ENCODE measurements around the gene B3GAT1.
"Not testable (repeated sequence)": the region's sequence is repeated elsewhere in the genome, so short reads cannot be mapped to it uniquely, and the experiment has no call there.

Gene B3GAT1

GRCh38 chr11:134412203-134413042, at the start of gene B3GAT1:
TSS of gene B3GAT1 (minus strand) at chr11:134412242. CDS start at chr11:134387659, 24,583 bp downstream.
- no peak within 1 kb of the TSS for H3K27ac ChIP-seq
- H3K4me3 ChIP-seq (ENCODE audit: low read depth in 1 of 2, low read length in 1 of 2): no peak within 1 kb of the TSS
- no peak for TF ChIP-seq CTCF (IDR thresholded peaks at IDR 0.05)
- no peaks in the 10 kb centered on the region for H3K4me1 ChIP-seq (ENCODE audit: control insufficient read depth in 1 of 2, insufficient read depth in 1 of 2, low read depth in 1 of 2, low read length in 1 of 2)
- H3K36me3 ChIP-seq: no peaks in the 10 kb centered on the region
- peaks cover 82% of the 10 kb centered on the region for H3K27me3 ChIP-seq
- no peaks in the 10 kb centered on the region for H3K9me3 ChIP-seq

DNA sequence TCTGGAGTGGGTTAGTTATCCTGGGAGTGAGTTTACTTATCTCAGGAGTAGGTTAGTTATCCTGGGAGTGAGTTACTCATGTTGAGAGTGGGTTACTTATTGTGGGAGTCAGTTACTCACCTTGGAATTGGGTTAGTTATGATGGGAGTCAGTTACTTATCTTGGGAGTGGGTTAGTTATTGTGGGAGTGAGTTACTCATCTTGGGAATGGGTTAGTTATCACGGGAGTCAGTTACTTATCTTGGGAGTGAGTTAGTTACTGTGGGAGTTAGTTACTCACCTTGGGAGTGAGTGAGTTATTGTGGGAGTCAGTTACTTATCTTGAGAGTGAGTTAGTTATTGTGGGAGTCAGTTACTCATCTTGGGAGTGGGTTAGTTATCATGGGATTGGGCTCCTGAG, 49.6 kb upstream of the B3GAT1 start:
- Histone ChIP-seq H3K36me3 (no peaks in the 10 kb centered on the region), H3K9me3 (no peaks in the 10 kb centered on the region), H3K4me3 (ENCODE audit: low read depth in 1 of 2, low read length in 1 of 2) (no peak overlapping the region), H3K27me3 (peaks cover 28% of the 10 kb centered on the region), H3K27ac (no peak overlapping the region), H3K4me1 (ENCODE audit: control insufficient read depth in 1 of 2, insufficient read depth in 1 of 2, low read depth in 1 of 2, low read length in 1 of 2) (no peaks in the 10 kb centered on the region)
- TF ChIP-seq CTCF (IDR thresholded peaks at IDR 0.05): no peak

DNA sequence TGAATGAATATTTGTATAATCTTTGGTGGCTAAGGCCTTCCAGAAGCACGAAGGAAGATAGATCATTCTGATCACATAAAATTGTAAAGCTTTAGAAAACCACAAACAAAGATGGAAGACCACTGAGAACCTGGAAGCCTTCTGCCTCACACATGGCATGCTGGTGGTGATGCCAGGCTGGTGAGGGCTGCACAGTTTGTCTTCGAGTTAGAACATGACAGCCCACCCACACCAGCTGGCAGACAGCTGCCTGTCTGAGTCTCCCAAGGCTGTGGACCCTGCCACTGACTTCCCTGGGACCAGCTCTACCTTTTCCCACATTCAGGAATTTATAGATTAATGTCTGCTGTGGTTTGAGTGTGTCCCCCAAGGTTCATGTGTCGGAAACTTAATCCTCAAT, 48.8 kb upstream of the B3GAT1 start:
- H3K27me3 ChIP-seq: peaks cover 20% of the 10 kb centered on the region
- H3K4me3 ChIP-seq (ENCODE audit: low read depth in 1 of 2, low read length in 1 of 2): no peak overlapping the region
- no peak overlapping the region for H3K27ac ChIP-seq
- no peaks in the 10 kb centered on the region for H3K4me1 ChIP-seq (ENCODE audit: control insufficient read depth in 1 of 2, insufficient read depth in 1 of 2, low read depth in 1 of 2, low read length in 1 of 2)
- TF ChIP-seq CTCF (IDR thresholded peaks at IDR 0.05): no peak
- H3K9me3 ChIP-seq: peaks cover 4% of the 10 kb centered on the region
- H3K36me3 ChIP-seq: no peaks in the 10 kb centered on the region

GRCh38 chr11:134460062-134460561, 48.1 kb upstream of the B3GAT1 start:
- no peak overlapping the region for H3K4me3 ChIP-seq (ENCODE audit: low read depth in 1 of 2, low read length in 1 of 2)
- H3K27me3 ChIP-seq: peaks cover 13% of the 10 kb centered on the region
- H3K9me3 ChIP-seq: peaks cover 4% of the 10 kb centered on the region
- H3K4me1 ChIP-seq (ENCODE audit: control insufficient read depth in 1 of 2, insufficient read depth in 1 of 2, low read depth in 1 of 2, low read length in 1 of 2): no peaks in the 10 kb centered on the region
- TF ChIP-seq CTCF (IDR thresholded peaks at IDR 0.05): no peak
- no peaks in the 10 kb centered on the region for H3K36me3 ChIP-seq
- no peak overlapping the region for H3K27ac ChIP-seq

GRCh38 chr11:134459246-134460061, 47.4 kb upstream of the B3GAT1 start:
- H3K9me3 ChIP-seq: peaks cover 4% of the 10 kb centered on the region
- H3K4me3 ChIP-seq (ENCODE audit: low read depth in 1 of 2, low read length in 1 of 2): no peak overlapping the region
- H3K36me3 ChIP-seq: no peaks in the 10 kb centered on the region
- H3K27ac ChIP-seq: no peak overlapping the region
- H3K27me3 ChIP-seq: peaks cover 6% of the 10 kb centered on the region
- no peaks in the 10 kb centered on the region for H3K4me1 ChIP-seq (ENCODE audit: control insufficient read depth in 1 of 2, insufficient read depth in 1 of 2, low read depth in 1 of 2, low read length in 1 of 2)
- no peak for TF ChIP-seq CTCF (IDR thresholded peaks at IDR 0.05)

GRCh38 chr11:134457411-134458007, 45.5 kb upstream of the B3GAT1 start:
- H3K36me3 ChIP-seq; H3K9me3 ChIP-seq; H3K27me3 ChIP-seq; H3K4me3 ChIP-seq (ENCODE audit: low read depth in 1 of 2, low read length in 1 of 2); H3K4me1 ChIP-seq (ENCODE audit: control insufficient read depth in 1 of 2, insufficient read depth in 1 of 2, low read depth in 1 of 2, low read length in 1 of 2); H3K27ac ChIP-seq: not testable (repeated sequence)
